H9 (cell line): ENCODE data around the gene FERMT1. TPM values are rescaled to one million over a fixed set of nuclear protein-coding genes. Genes with fewer than 3 reads are reported as not detected.

Experiments used
- DNase-seq: peaks from one replicate; pipeline ENCODE4 v3.0.0-alpha.2; 2017
- H2AFZ ChIP-seq: one replicate; pipeline ENCODE4 v1.6.1; 2013; ENCODE audit warnings: mild to moderate bottlenecking, low read length, control low read depth, moderate library complexity
- H2AK5ac ChIP-seq: 2 replicates; pipeline ENCODE4 v1.6.1; 2013; ENCODE audit warnings: low read length, control low read depth, mixed read lengths; ENCODE audit not compliant: insufficient read length
- H2BK120ac ChIP-seq: one replicate; pipeline ENCODE4 v1.6.1; 2013; ENCODE audit warnings: low read depth, mild to moderate bottlenecking, low read length, control low read depth, inconsistent platforms; ENCODE audit not compliant: poor library complexity, severe bottlenecking
- H2BK12ac ChIP-seq: 2 replicates; pipeline ENCODE4 v1.6.1; 2013; ENCODE audit warnings: low read length, control low read depth, mixed read lengths, low read depth; ENCODE audit not compliant: insufficient read length
- H2BK15ac ChIP-seq: 2 replicates; pipeline ENCODE4 v1.6.1; 2013; ENCODE audit warnings: low read depth, low read length, control low read depth
- H2BK20ac ChIP-seq: one replicate; pipeline ENCODE4 v1.6.1; 2013; ENCODE audit warnings: low read depth, mild to moderate bottlenecking, low read length, control low read depth, inconsistent platforms; ENCODE audit not compliant: poor library complexity, severe bottlenecking
- H2BK5ac ChIP-seq: 2 replicates; pipeline ENCODE4 v1.6.1; 2013; ENCODE audit warnings: low read length, control low read depth, mixed read lengths; ENCODE audit not compliant: insufficient read length
- H3K14ac ChIP-seq: 2 replicates; pipeline ENCODE4 v1.6.1; 2013; ENCODE audit warnings: low read length, control low read depth; ENCODE audit not compliant: insufficient read depth
- H3K18ac ChIP-seq: 2 replicates; pipeline ENCODE4 v1.6.1; 2013; ENCODE audit warnings: low read depth, mild to moderate bottlenecking, mixed read lengths, low read length, control low read depth; ENCODE audit not compliant: insufficient read length
- H3K23ac ChIP-seq: 2 replicates; pipeline ENCODE4 v1.6.1; 2013; ENCODE audit warnings: low read length, control low read depth, mixed read lengths, low read depth; ENCODE audit not compliant: insufficient read length
- H3K23me2 ChIP-seq: 2 replicates; pipeline ENCODE4 v1.6.1; 2013; ENCODE audit warnings: low read depth, mild to moderate bottlenecking, mixed read lengths, low read length, control low read depth; ENCODE audit not compliant: insufficient read length, poor library complexity, severe bottlenecking
- H3K27ac ChIP-seq: 2 replicates; pipeline ENCODE4 v1.5.1; 2013; ENCODE audit warnings: low read length, control low read depth, mixed read lengths, low read depth; ENCODE audit not compliant: insufficient read length
- H3K27me3 ChIP-seq: 2 replicates; pipeline ENCODE4 v1.6.1; 2013; ENCODE audit warnings: low read length, control low read depth, inconsistent platforms; ENCODE audit not compliant: insufficient read depth
- H3K4ac ChIP-seq: 2 replicates; pipeline ENCODE4 v1.6.1; 2013; ENCODE audit warnings: low read depth, mild to moderate bottlenecking, control low read depth, inconsistent platforms, low read length, moderate library complexity
- H3K4me1 ChIP-seq: 2 replicates; pipeline ENCODE4 v1.6.1; 2013; ENCODE audit warnings: low read length, control low read depth, inconsistent platforms; ENCODE audit not compliant: insufficient read depth
- H3K4me2 ChIP-seq: 2 replicates; pipeline ENCODE4 v1.6.1; 2013; ENCODE audit warnings: low read length, control low read depth, mixed read lengths; ENCODE audit not compliant: insufficient read length, insufficient read depth
- H3K56ac ChIP-seq: 2 replicates; pipeline ENCODE4 v1.6.1; 2013; ENCODE audit warnings: low read depth, mild to moderate bottlenecking, mixed read lengths, low read length, control low read depth; ENCODE audit not compliant: insufficient read length
- H3K79me1 ChIP-seq: 2 replicates; pipeline ENCODE4 v1.6.1; 2013; ENCODE audit warnings: low read depth, mild to moderate bottlenecking, moderate library complexity, low read length, control low read depth, inconsistent platforms; ENCODE audit not compliant: insufficient read depth, poor library complexity, severe bottlenecking
- H3K79me2 ChIP-seq: 2 replicates; pipeline ENCODE4 v1.6.1; 2013; ENCODE audit warnings: low read length, control low read depth, inconsistent platforms; ENCODE audit not compliant: insufficient read depth
- H3K9ac ChIP-seq: 2 replicates; pipeline ENCODE4 v1.6.1; 2013; ENCODE audit warnings: low read length, control low read depth, mixed read lengths; ENCODE audit not compliant: insufficient read length; ENCODE audit errors: extremely low read depth
- H3K9me3 ChIP-seq: one replicate; pipeline ENCODE4 v1.6.1; 2013; ENCODE audit warnings: low read depth, low read length, inconsistent platforms; ENCODE audit not compliant: control insufficient read depth
- H3T11ph ChIP-seq: one replicate; pipeline ENCODE4 v1.6.1; 2013; ENCODE audit warnings: mild to moderate bottlenecking, low read length, control low read depth, inconsistent platforms
- H4K20me1 ChIP-seq: one replicate; pipeline ENCODE4 v1.6.1; 2013; ENCODE audit not compliant: control insufficient read depth, insufficient read length, insufficient read depth
- H4K5ac ChIP-seq: 2 replicates; pipeline ENCODE4 v1.6.1; 2013; ENCODE audit warnings: low read depth, mild to moderate bottlenecking, mixed read lengths, low read length, control low read depth; ENCODE audit not compliant: insufficient read length
- H4K8ac ChIP-seq: replicated peaks from 2 replicates; pipeline ENCODE4 v1.6.1; 2013; ENCODE audit warnings: low read length, control low read depth, mixed read lengths, low read depth; ENCODE audit not compliant: insufficient read length
- H4K91ac ChIP-seq: 2 replicates; pipeline ENCODE4 v1.6.1; 2013; ENCODE audit warnings: low read depth, mild to moderate bottlenecking, moderate library complexity, mixed read lengths, low read length, control low read depth; ENCODE audit not compliant: insufficient read length
- H3K27ac Mint-ChIP-seq, 3 experiments: 2 replicates in 2 of 3; 3 replicates in 1 of 3; pipeline ENCODE4 v1.8.0; 2020 to 2021; ENCODE audit warnings: mixed read lengths in 3 of 3, mild to moderate bottlenecking in 1 of 3, moderate library complexity in 1 of 3
- H3K27me3 Mint-ChIP-seq: 2 replicates; pipeline ENCODE4 v1.8.0; 2021; ENCODE audit warnings: low read depth, mild to moderate bottlenecking, moderate library complexity, mixed read lengths
- H3K36me3 Mint-ChIP-seq, 3 experiments: 2 replicates in 2 of 3; 3 replicates in 1 of 3; pipeline ENCODE4 v1.8.0; 2020 to 2021; ENCODE audit warnings: low read depth in 3 of 3, mixed read lengths in 3 of 3; ENCODE audit not compliant: insufficient read depth in 1 of 3
- H3K4me1 Mint-ChIP-seq, 2 experiments: 2 replicates each; pipeline ENCODE4 v1.8.0; 2020; ENCODE audit warnings: mixed read lengths in 2 of 2
- H3K4me3 Mint-ChIP-seq, 2 experiments: 2 replicates in 1 of 2; 3 replicates in 1 of 2; pipeline ENCODE4 v1.8.0; 2020 to 2021; ENCODE audit warnings: mild to moderate bottlenecking in 2 of 2, mixed read lengths in 2 of 2, moderate library complexity in 1 of 2
- H3K9me3 Mint-ChIP-seq, 2 experiments: 2 replicates in 1 of 2; 3 replicates in 1 of 2; pipeline ENCODE4 v1.8.0; 2020; ENCODE audit warnings: mild to moderate bottlenecking in 2 of 2, mixed read lengths in 2 of 2, moderate library complexity in 1 of 2
- total RNA-seq: library from RNA; stranded (reverse); gene quantifications from 2 replicates; pipeline ENCODE4 v1.2.1, GENCODE V29; 2021
- TF ChIP-seq, protein P1 (sequence below): fragments of 200-600 bp; sonication (generic); conservative IDR thresholded peaks from 3 replicates; pipeline ENCODE4 v1.8.0; 2021; ENCODE audit warnings: antibody characterized with exemption, mild to moderate bottlenecking

FERMT1 gene
- total RNA-seq, 1 experiment from 2014 or later, result 9.6 TPM

DNA sequence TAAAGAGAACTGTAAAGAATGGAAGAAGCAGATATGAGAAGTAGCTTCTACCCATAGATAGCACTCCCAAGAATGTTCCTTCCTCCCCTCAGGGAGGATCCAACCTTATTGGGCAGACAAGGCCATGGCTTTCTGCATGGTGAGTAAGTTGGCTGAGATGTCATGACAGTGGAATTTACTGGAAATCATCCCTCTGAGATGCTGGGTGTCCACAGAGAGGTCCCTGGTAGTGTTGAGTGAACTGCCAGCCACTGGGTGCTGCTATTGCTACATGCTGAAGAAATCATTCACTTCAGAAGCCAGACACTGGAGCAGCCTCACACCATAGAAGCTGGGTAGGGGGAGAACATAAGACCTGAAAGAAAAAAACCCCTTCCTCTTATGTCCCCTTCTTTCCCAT lies 46.4 kb upstream of the FERMT1 start:
- H3K56ac ChIP-seq, result no peak overlapping the region
- no peak overlapping the region for H2BK15ac ChIP-seq
- H4K8ac ChIP-seq, result no peak overlapping the region
- H3K27ac ChIP-seq, result no peak overlapping the region
- TF ChIP-seq, protein P1, sequence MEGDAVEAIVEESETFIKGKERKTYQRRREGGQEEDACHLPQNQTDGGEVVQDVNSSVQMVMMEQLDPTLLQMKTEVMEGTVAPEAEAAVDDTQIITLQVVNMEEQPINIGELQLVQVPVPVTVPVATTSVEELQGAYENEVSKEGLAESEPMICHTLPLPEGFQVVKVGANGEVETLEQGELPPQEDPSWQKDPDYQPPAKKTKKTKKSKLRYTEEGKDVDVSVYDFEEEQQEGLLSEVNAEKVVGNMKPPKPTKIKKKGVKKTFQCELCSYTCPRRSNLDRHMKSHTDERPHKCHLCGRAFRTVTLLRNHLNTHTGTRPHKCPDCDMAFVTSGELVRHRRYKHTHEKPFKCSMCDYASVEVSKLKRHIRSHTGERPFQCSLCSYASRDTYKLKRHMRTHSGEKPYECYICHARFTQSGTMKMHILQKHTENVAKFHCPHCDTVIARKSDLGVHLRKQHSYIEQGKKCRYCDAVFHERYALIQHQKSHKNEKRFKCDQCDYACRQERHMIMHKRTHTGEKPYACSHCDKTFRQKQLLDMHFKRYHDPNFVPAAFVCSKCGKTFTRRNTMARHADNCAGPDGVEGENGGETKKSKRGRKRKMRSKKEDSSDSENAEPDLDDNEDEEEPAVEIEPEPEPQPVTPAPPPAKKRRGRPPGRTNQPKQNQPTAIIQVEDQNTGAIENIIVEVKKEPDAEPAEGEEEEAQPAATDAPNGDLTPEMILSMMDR, result peak; percentile 33; the same call in 1 of the 3 replicates
- H4K91ac ChIP-seq, result no peak overlapping the region
- H3K4me3 Mint-ChIP-seq, result no peak overlapping the region
- no peaks in the 10 kb centered on the region for H3K27me3 ChIP-seq
- no peak overlapping the region for H3K14ac ChIP-seq
- no peak overlapping the region for H2AFZ ChIP-seq
- H2AK5ac ChIP-seq, result no peak overlapping the region
- H2BK120ac ChIP-seq, result no peak overlapping the region
- no peaks in the 10 kb centered on the region for H3K9me3 ChIP-seq
- H3K9me3 Mint-ChIP-seq, result peaks cover 19 to 24% of the 10 kb centered on the region in 2 experiments
- no peaks in the 10 kb centered on the region; the same call in 1 of the 2 replicates for H3K27me3 Mint-ChIP-seq
- no peak overlapping the region for H4K5ac ChIP-seq
- H3K4me1 ChIP-seq, result no peaks in the 10 kb centered on the region
- H3K4me1 Mint-ChIP-seq, result peaks cover 0 to 4% of the 10 kb centered on the region in 2 experiments; a peak in 1 of 4 replicates
- H3T11ph ChIP-seq, result no peak overlapping the region
- H3K4ac ChIP-seq, result no peak overlapping the region
- no peak overlapping the region for H3K23ac ChIP-seq
- H3K4me2 ChIP-seq, result no peak overlapping the region
- no peak overlapping the region for H3K18ac ChIP-seq
- H3K27ac Mint-ChIP-seq, result no peak overlapping the region
- no peak overlapping the region for H2BK20ac ChIP-seq
- DNase-seq, result no peak
- no peak overlapping the region for H2BK5ac ChIP-seq
- H2BK12ac ChIP-seq, result no peak overlapping the region
- no peaks in the 10 kb centered on the region for H3K23me2 ChIP-seq
- no peaks in the 10 kb centered on the region for H3K79me1 ChIP-seq
- peaks cover 0 to 20% (median 5%) of the 10 kb centered on the region in 3 experiments; a peak in 3 of 7 replicates for H3K36me3 Mint-ChIP-seq
- H4K20me1 ChIP-seq, result no peaks in the 10 kb centered on the region
- H3K9ac ChIP-seq, result no peak overlapping the region
- H3K79me2 ChIP-seq, result no peaks in the 10 kb centered on the region
